ENCODE results near the gene IGF2BP3. TPM values are rescaled to one million over a fixed set of nuclear protein-coding genes. Genes with fewer than 3 reads are reported as not detected.

The IGF2BP3 gene
- total RNA-seq, 1 experiment from 2014 or later, result 72.6 TPM

- no peak for DNase-seq (ENCODE audit: low read depth)
- in situ Hi-C loops (cut with HindIII; ENCODE audit: low pct_unique_long_range_greater_than_20kb, low sequenced_read_pairs), result no loop called here
Observed at GRCh38 chr7:23266918-23267317, 203.4 kb downstream of the IGF2BP3 start.

GRCh38 chr7:23264916-23265458 is 205.3 kb downstream of the IGF2BP3 start:
- DNase-seq (ENCODE audit: low read depth), result no peak
- in situ Hi-C loops (cut with HindIII; ENCODE audit: low pct_unique_long_range_greater_than_20kb, low sequenced_read_pairs), result no loop called here

- DNase-seq (ENCODE audit: low read depth), result peak; percentile 36
- in situ Hi-C loops (cut with HindIII; ENCODE audit: low pct_unique_long_range_greater_than_20kb, low sequenced_read_pairs), result no loop called here
Observed at GRCh38 chr7:23261843-23262452, 208.3 kb downstream of the IGF2BP3 start.

- in situ Hi-C loops (cut with HindIII; ENCODE audit: low pct_unique_long_range_greater_than_20kb, low sequenced_read_pairs), result no loop called here
Observed at GRCh38 chr7:23260371-23260770, 209.9 kb downstream of the IGF2BP3 start.

More at GRCh38 chr7:23260371-23260770, 209.9 kb downstream of the IGF2BP3 start:
- DNase-seq (ENCODE audit: low read depth), result no peak

Other genes starting within 250 kb of the IGF2BP3 start
- gene GPNMB, start 223.7 kb downstream of the IGF2BP3 start, total RNA-seq (2014; rRNA removed; shearing (Covaris generic); ENCODE audit: low replicate concordance), result 32.7 and 33.1 TPM in 2 replicates
- 77.0 and 98.7 TPM in 2 replicates for gene MALSU1, start 171.2 kb downstream of the IGF2BP3 start, total RNA-seq (2014; rRNA removed; shearing (Covaris generic); ENCODE audit: low replicate concordance)
- gene TRA2A, start 61.5 kb upstream of the IGF2BP3 start, total RNA-seq (2014; rRNA removed; shearing (Covaris generic); ENCODE audit: low replicate concordance), result 12.6 and 32.5 TPM in 2 replicates
- 4.2 and 7.6 TPM in 2 replicates for gene CCDC126, start 126.9 kb upstream of the IGF2BP3 start, total RNA-seq (2014; rRNA removed; shearing (Covaris generic); ENCODE audit: low replicate concordance)
- gene FAM221A, start 209.7 kb upstream of the IGF2BP3 start, total RNA-seq (2014; rRNA removed; shearing (Covaris generic); ENCODE audit: low replicate concordance), result 4.1 TPM in 1 of 2 replicates, not detected in the other
- gene STK31, start 239.7 kb upstream of the IGF2BP3 start, total RNA-seq (2014; rRNA removed; shearing (Covaris generic); ENCODE audit: low replicate concordance), result not detected in 2 replicates

Measured in Caki2 (cell line).